ENCODE data around the gene FAM163A. TPM values are rescaled to one million over a fixed set of nuclear protein-coding genes. Genes with fewer than 3 reads are reported as not detected.
"Not testable (repeated sequence)": the region's sequence is repeated elsewhere in the genome, so short reads cannot be mapped to it uniquely, and the experiment has no call there.

FAM163A gene
- total RNA-seq: under 1 TPM in 1 of 5 donors, not detected in 4; 0.25 TPM
- 0.06 TPM for total RNA-seq (2013)
- 0 to 0.25 (median 0.05) reads per million in 29 experiments for total RNA-seq

- Mint-ChIP-seq H3K4me3 (peak within 1 kb of the TSS; percentile 59 to 75 (median 62)), H3K27ac (peak within 1 kb of the TSS in 1 of 2 donors; percentile 6), H3K4me1 (peaks cover 9 to 13% (median 12%) of the 10 kb centered on the region in 3 donors), H3K27me3 (peaks cover 69 to 70% of the 10 kb centered on the region in 2 donors), H3K36me3 (no peaks in the 10 kb centered on the region), H3K9me3 (no peaks in the 10 kb centered on the region)
- no peaks in the 10 kb centered on the region for H3K36me3 ChIP-seq (ENCODE audit: control insufficient read depth in 2 of 2, extremely low read depth in 1 of 2, insufficient read depth in 1 of 2, low read length in 1 of 2)
- H3K27ac ChIP-seq (ENCODE audit: low read length): no peak within 1 kb of the TSS
- H3K27me3 ChIP-seq (replicated peaks in 1 of 2; ENCODE audit: control insufficient read depth in 2 of 2, extremely low read depth in 1 of 2, insufficient read depth in 2 of 2, low read length in 1 of 2): peaks cover 28 to 31% of the 10 kb centered on the region in 2 experiments
- ChIA-PET POLR2A (no interaction called here), CTCF (interaction anchor here in 1 of 2 donors (0.6 kb wide), 1 partner anchor 36 kb away, joined by 3 read pairs; no protein-coding TSS in a partner anchor)
- H3K4me3 ChIP-seq (ENCODE audit: control insufficient read depth in 1 of 2, extremely low read depth in 1 of 2, low read length in 1 of 2): peak within 1 kb of the TSS in 1 of 2 donors; percentile 32
- DNase-seq (peak in 6 of 35 experiments; percentile 1 to 16 (median 4)), ATAC-seq (replicated peaks in 1 of 4) (peak in 3 of 4 experiments; percentile 39 to 73 (median 48))
- no peaks in the 10 kb centered on the region for H3K9me3 ChIP-seq
- H3K4me1 ChIP-seq (ENCODE audit: control insufficient read depth in 1 of 2, extremely low read depth in 1 of 2, insufficient read depth in 2 of 2, low read length in 2 of 2): peaks cover 0 to 6% of the 10 kb centered on the region in 2 experiments
- 5% methylated on average over 92 of the region's 92 CpGs for WGBS (ENCODE audit: insufficient coverage)
Measured at GRCh38 chr1:179742717-179743678, at the start of gene FAM163A. Gene FAM163A, plus strand, starts transcription at chr1:179743291. Its CDS starts 69,807 bp downstream, at chr1:179813098.

GRCh38 chr1:179694530-179694929 is 48.6 kb upstream of the FAM163A start:
- H3K27me3 ChIP-seq (replicated peaks in 1 of 2; ENCODE audit: control insufficient read depth in 2 of 2, extremely low read depth in 1 of 2, insufficient read depth in 2 of 2, low read length in 1 of 2): peaks cover 0 to 14% of the 10 kb centered on the region in 2 experiments
- H3K27ac ChIP-seq (ENCODE audit: low read length); CTCF ChIA-PET; POLR2A ChIA-PET; H3K9me3 ChIP-seq; ATAC-seq (replicated peaks in 1 of 4); H3K4me3 ChIP-seq (ENCODE audit: control insufficient read depth in 1 of 2, extremely low read depth in 1 of 2, low read length in 1 of 2); H3K36me3 ChIP-seq (ENCODE audit: control insufficient read depth in 2 of 2, extremely low read depth in 1 of 2, insufficient read depth in 1 of 2, low read length in 1 of 2); H3K27ac Mint-ChIP-seq; H3K4me3 Mint-ChIP-seq; H3K36me3 Mint-ChIP-seq; H3K4me1 Mint-ChIP-seq; DNase-seq; H3K9me3 Mint-ChIP-seq; H3K4me1 ChIP-seq (ENCODE audit: control insufficient read depth in 1 of 2, extremely low read depth in 1 of 2, insufficient read depth in 2 of 2, low read length in 2 of 2): not testable (repeated sequence)
- WGBS (ENCODE audit: insufficient coverage): 62% methylated on average over 3 of the region's 6 CpGs
- H3K27me3 Mint-ChIP-seq: peaks cover 30 to 31% of the 10 kb centered on the region in 2 donors

- no peak overlapping the region for H3K4me3 ChIP-seq (ENCODE audit: control insufficient read depth in 1 of 2, extremely low read depth in 1 of 2, low read length in 1 of 2)
- H3K27ac ChIP-seq (ENCODE audit: low read length): no peak overlapping the region
- CTCF ChIA-PET: interaction anchor here (0.5 to 9.1 kb wide), 4 partner anchors 109 to 325 kb away, joined by 3 to 411 read pairs (median 106); no protein-coding TSS in a partner anchor
- 79% methylated on average over 3 of the region's 5 CpGs for WGBS (ENCODE audit: insufficient coverage)
- no peak for DNase-seq
- POLR2A ChIA-PET: no interaction called here
- no peak overlapping the region for H3K27ac Mint-ChIP-seq
- H3K27me3 ChIP-seq (replicated peaks in 1 of 2; ENCODE audit: control insufficient read depth in 2 of 2, extremely low read depth in 1 of 2, insufficient read depth in 2 of 2, low read length in 1 of 2): no peaks in the 10 kb centered on the region
- no peaks in the 10 kb centered on the region for H3K9me3 ChIP-seq
- H3K36me3 Mint-ChIP-seq: no peaks in the 10 kb centered on the region
- no peaks in the 10 kb centered on the region for H3K9me3 Mint-ChIP-seq
- peaks cover under 1 to 3% (median 3%) of the 10 kb centered on the region in 3 donors for H3K4me1 Mint-ChIP-seq
- no peak for ATAC-seq (replicated peaks in 1 of 4)
- H3K27me3 Mint-ChIP-seq: no peaks in the 10 kb centered on the region
- H3K36me3 ChIP-seq (ENCODE audit: control insufficient read depth in 2 of 2, extremely low read depth in 1 of 2, insufficient read depth in 1 of 2, low read length in 1 of 2): no peaks in the 10 kb centered on the region
- no peak overlapping the region for H3K4me3 Mint-ChIP-seq
- no peaks in the 10 kb centered on the region for H3K4me1 ChIP-seq (ENCODE audit: control insufficient read depth in 1 of 2, extremely low read depth in 1 of 2, insufficient read depth in 2 of 2, low read length in 2 of 2)
Measured at GRCh38 chr1:179702946-179703539, 40.0 kb upstream of the FAM163A start.

- CTCF ChIA-PET: interaction anchor here (0.5 to 9.1 kb wide), 34 partner anchors 8 to 1336 kb away, joined by 3 to 411 read pairs (median 3); no protein-coding TSS in a partner anchor
- Histone ChIP-seq H3K27ac (ENCODE audit: low read length) (no peak overlapping the region), H3K27me3 (replicated peaks in 1 of 2; ENCODE audit: control insufficient read depth in 2 of 2, extremely low read depth in 1 of 2, insufficient read depth in 2 of 2, low read length in 1 of 2) (no peaks in the 10 kb centered on the region), H3K36me3 (ENCODE audit: control insufficient read depth in 2 of 2, extremely low read depth in 1 of 2, insufficient read depth in 1 of 2, low read length in 1 of 2) (no peaks in the 10 kb centered on the region), H3K9me3 (no peaks in the 10 kb centered on the region), H3K4me1 (ENCODE audit: control insufficient read depth in 1 of 2, extremely low read depth in 1 of 2, insufficient read depth in 2 of 2, low read length in 2 of 2) (peaks cover 7% of the 10 kb centered on the region in 2 experiments), H3K4me3 (ENCODE audit: control insufficient read depth in 1 of 2, extremely low read depth in 1 of 2, low read length in 1 of 2) (no peak overlapping the region)
- no CpG with 5 or more reads among the region's 3 CpGs for WGBS (ENCODE audit: insufficient coverage)
- POLR2A ChIA-PET: interaction anchor here (0.7 to 1.2 kb wide), 4 partner anchors 100 to 161 kb away, joined by 3 to 4 read pairs (median 3); no protein-coding TSS in a partner anchor
- Mint-ChIP-seq H3K27ac (no peak overlapping the region), H3K27me3 (no peaks in the 10 kb centered on the region), H3K4me3 (no peak overlapping the region), H3K9me3 (no peaks in the 10 kb centered on the region), H3K36me3 (no peaks in the 10 kb centered on the region), H3K4me1 (peaks cover 16 to 19% (median 17%) of the 10 kb centered on the region in 3 donors)
- ATAC-seq (replicated peaks in 1 of 4) (peak in 1 of 4 experiments; percentile 46), DNase-seq (peak; percentile 3 to 83 (median 52))
Measured at GRCh38 chr1:179706339-179706941, 36.7 kb upstream of the FAM163A start.

- H3K4me1 Mint-ChIP-seq: peaks cover 16 to 19% (median 17%) of the 10 kb centered on the region in 3 donors
- Histone ChIP-seq H3K27ac (ENCODE audit: low read length) (no peak overlapping the region), H3K36me3 (ENCODE audit: control insufficient read depth in 2 of 2, extremely low read depth in 1 of 2, insufficient read depth in 1 of 2, low read length in 1 of 2) (no peaks in the 10 kb centered on the region), H3K9me3 (no peaks in the 10 kb centered on the region), H3K4me3 (ENCODE audit: control insufficient read depth in 1 of 2, extremely low read depth in 1 of 2, low read length in 1 of 2) (no peak overlapping the region), H3K27me3 (replicated peaks in 1 of 2; ENCODE audit: control insufficient read depth in 2 of 2, extremely low read depth in 1 of 2, insufficient read depth in 2 of 2, low read length in 1 of 2) (no peaks in the 10 kb centered on the region), H3K4me1 (ENCODE audit: control insufficient read depth in 1 of 2, extremely low read depth in 1 of 2, insufficient read depth in 2 of 2, low read length in 2 of 2) (peaks cover 7% of the 10 kb centered on the region in 2 experiments)
- H3K4me3 Mint-ChIP-seq: no peak overlapping the region
- ATAC-seq (replicated peaks in 1 of 4): no peak
- no peak for DNase-seq
- no peak overlapping the region for H3K27ac Mint-ChIP-seq
- WGBS (ENCODE audit: insufficient coverage): 80% methylated on average over 1 of the region's 2 CpGs
- ChIA-PET POLR2A (interaction anchor here in 1 of 2 donors (0.6 kb wide), 1 partner anchor 107 kb away, joined by 3 read pairs; no protein-coding TSS in a partner anchor), CTCF (interaction anchor here (1.2 to 9.1 kb wide), 5 partner anchors 20 to 461 kb away, joined by 3 to 411 read pairs (median 9); no protein-coding TSS in a partner anchor)
- H3K27me3 Mint-ChIP-seq: peaks cover 0 to 7% of the 10 kb centered on the region in 2 donors
- peaks cover 0 to 4% (median 3%) of the 10 kb centered on the region in 3 donors for H3K9me3 Mint-ChIP-seq
- H3K36me3 Mint-ChIP-seq: peaks cover 4% of the 10 kb centered on the region
Measured at GRCh38 chr1:179707406-179707805, 35.7 kb upstream of the FAM163A start.

All from T-cell (primary cell).